SK-N-SH (cell line): ENCODE data around the gene GJA5.

Source experiments
- EZH2phosphoT487 ChIP-seq: fragments of 200-600 bp; sonication (generic); IDR thresholded peaks from 2 replicates; pipeline ENCODE4 v1.6.1; 2017; ENCODE audit warnings: low read depth, mixed run types, mild to moderate bottlenecking, antibody characterized with exemption, moderate library complexity, borderline replicate concordance
- FOXM1 ChIP-seq: IDR thresholded peaks from 2 replicates; pipeline ENCODE4 v1.4.0; 2012; ENCODE audit warnings: low read depth, mild to moderate bottlenecking
- MXI1 ChIP-seq: IDR thresholded peaks from 2 replicates; pipeline ENCODE4 v1.6.1; 2012; ENCODE audit warnings: mild to moderate bottlenecking, low read depth, low read length, improper control_type of control experiment
- NFIC ChIP-seq: IDR thresholded peaks from 2 replicates; pipeline ENCODE4 v1.4.0; 2012; ENCODE audit warnings: borderline replicate concordance
- RAD21 ChIP-seq: IDR thresholded peaks from 2 replicates; pipeline ENCODE4 v1.6.1; 2012; ENCODE audit warnings: mild to moderate bottlenecking, low read length
- YY1 ChIP-seq: IDR thresholded peaks from 2 replicates; pipeline ENCODE4 v1.4.0; 2012; ENCODE audit warnings: low read depth, mild to moderate bottlenecking
- TF ChIP-seq, protein P1 (sequence below): fragments of 150-350 bp; IDR thresholded peaks from 2 replicates; pipeline ENCODE4 v1.6.1; 2017; ENCODE audit warnings: antibody characterized with exemption, low read length, low read depth, borderline replicate concordance
- TF ChIP-seq, protein P2 (sequence below): fragments of 200-600 bp; sonication (generic); IDR thresholded peaks from 2 replicates; pipeline ENCODE4 v1.6.1; 2017; ENCODE audit warnings: antibody characterized with exemption, mild to moderate bottlenecking, moderate library complexity
- TF ChIP-seq, protein P3 (sequence below): IDR thresholded peaks from 2 replicates; pipeline ENCODE4 v1.4.0; 2012; ENCODE audit warnings: low read depth

DNA sequence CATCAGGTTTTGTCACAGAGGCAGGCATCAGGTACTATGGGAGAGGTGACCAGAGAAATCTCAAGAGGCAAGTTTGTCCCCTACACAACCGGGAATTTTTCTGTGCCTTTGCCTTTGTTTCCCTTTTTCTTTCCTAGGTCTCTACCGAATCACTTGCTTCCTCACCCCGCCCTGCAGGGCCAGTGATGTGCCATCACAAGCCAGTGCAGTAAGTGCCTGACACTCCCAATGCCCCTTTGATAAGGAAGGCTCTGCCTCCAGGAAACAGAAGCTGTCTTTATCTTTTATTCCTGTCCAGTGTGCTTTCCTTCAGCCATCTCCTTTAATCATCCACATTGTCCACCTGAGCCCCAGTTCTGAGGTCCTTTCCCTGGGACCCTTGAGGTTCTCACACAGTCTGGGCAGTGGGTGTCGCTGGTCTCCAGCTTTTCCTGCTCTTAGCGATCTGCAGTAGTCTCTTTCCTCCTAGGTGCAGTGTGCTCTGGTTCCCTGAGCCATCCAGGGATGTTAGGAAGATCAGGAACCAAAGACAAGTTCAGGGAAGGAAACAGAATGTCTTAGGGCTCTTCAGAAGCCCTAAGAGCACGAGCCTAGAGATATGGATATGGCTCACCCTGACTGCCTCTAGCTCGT is 36.6 kb downstream of the GJA5 start:
- no peak for TF ChIP-seq MXI1
- TF ChIP-seq, protein P1, sequence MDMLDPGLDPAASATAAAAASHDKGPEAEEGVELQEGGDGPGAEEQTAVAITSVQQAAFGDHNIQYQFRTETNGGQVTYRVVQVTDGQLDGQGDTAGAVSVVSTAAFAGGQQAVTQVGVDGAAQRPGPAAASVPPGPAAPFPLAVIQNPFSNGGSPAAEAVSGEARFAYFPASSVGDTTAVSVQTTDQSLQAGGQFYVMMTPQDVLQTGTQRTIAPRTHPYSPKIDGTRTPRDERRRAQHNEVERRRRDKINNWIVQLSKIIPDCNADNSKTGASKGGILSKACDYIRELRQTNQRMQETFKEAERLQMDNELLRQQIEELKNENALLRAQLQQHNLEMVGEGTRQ = no peak
- TF ChIP-seq FOXM1 = no peak
- TF ChIP-seq, protein P2, sequence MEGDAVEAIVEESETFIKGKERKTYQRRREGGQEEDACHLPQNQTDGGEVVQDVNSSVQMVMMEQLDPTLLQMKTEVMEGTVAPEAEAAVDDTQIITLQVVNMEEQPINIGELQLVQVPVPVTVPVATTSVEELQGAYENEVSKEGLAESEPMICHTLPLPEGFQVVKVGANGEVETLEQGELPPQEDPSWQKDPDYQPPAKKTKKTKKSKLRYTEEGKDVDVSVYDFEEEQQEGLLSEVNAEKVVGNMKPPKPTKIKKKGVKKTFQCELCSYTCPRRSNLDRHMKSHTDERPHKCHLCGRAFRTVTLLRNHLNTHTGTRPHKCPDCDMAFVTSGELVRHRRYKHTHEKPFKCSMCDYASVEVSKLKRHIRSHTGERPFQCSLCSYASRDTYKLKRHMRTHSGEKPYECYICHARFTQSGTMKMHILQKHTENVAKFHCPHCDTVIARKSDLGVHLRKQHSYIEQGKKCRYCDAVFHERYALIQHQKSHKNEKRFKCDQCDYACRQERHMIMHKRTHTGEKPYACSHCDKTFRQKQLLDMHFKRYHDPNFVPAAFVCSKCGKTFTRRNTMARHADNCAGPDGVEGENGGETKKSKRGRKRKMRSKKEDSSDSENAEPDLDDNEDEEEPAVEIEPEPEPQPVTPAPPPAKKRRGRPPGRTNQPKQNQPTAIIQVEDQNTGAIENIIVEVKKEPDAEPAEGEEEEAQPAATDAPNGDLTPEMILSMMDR = peak; percentile 35
- TF ChIP-seq EZH2phosphoT487 = no peak
- peak; percentile 61 for TF ChIP-seq RAD21
- TF ChIP-seq, protein P3, sequence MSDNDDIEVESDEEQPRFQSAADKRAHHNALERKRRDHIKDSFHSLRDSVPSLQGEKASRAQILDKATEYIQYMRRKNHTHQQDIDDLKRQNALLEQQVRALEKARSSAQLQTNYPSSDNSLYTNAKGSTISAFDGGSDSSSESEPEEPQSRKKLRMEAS = no peak
- no peak for TF ChIP-seq YY1
- no peak for TF ChIP-seq NFIC
